AG09319 (cell line): ENCODE results near the gene HMOX2.

Experiments
- DNase-seq: peaks from one replicate; pipeline ENCODE4 v3.0.0-alpha.2; 2010; ENCODE audit warnings: low read depth; ENCODE audit errors: extremely low read depth
- CTCF ChIP-seq: IDR thresholded peaks from 2 replicates; pipeline ENCODE4 v1.5.1; 2011; ENCODE audit warnings: low read depth, mild to moderate bottlenecking, inconsistent platforms, low read length, moderate library complexity

Gene HMOX2

DNA sequence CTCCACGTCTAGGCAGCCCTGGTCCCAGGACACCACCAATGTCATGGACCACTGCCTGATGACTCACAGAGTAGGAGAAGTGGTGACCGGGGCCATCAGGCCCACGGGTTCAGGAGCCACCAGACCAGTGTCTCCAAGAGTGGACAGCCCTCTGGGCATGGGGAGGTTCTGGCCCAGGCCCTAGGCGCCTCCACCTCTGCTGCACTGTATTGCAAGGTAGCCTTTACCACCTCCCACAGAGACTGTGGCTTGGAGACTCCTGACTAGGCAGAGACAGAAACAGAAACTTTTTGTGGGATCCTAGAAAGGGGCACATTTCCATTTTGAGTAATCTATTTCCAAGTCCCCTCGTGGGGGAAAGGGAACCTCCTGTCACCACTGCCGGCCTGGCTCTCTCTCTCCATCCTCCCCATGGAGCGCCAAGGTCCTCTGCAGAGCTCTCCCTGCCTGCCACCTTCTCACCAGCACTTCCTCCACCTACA, 59.5 kb downstream of the HMOX2 start:
- TF ChIP-seq CTCF, result no peak
- no peak for DNase-seq

- DNase-seq, result no peak
- TF ChIP-seq CTCF, result no peak
Measured at GRCh38 chr16:4536391-4537106, 60.4 kb downstream of the HMOX2 start.

- DNase-seq, result no peak
- no peak for TF ChIP-seq CTCF
Measured at GRCh38 chr16:4537376-4538343, 61.5 kb downstream of the HMOX2 start.

- DNase-seq, result peak; percentile 81
- TF ChIP-seq CTCF, result no peak
Measured at GRCh38 chr16:4538350-4539235, 62.4 kb downstream of the HMOX2 start, which contains the start of gene CDIP1. TSS of gene CDIP1 (minus strand) at chr16:4538773. CDS start at chr16:4514130, 24,643 bp downstream.

DNA sequence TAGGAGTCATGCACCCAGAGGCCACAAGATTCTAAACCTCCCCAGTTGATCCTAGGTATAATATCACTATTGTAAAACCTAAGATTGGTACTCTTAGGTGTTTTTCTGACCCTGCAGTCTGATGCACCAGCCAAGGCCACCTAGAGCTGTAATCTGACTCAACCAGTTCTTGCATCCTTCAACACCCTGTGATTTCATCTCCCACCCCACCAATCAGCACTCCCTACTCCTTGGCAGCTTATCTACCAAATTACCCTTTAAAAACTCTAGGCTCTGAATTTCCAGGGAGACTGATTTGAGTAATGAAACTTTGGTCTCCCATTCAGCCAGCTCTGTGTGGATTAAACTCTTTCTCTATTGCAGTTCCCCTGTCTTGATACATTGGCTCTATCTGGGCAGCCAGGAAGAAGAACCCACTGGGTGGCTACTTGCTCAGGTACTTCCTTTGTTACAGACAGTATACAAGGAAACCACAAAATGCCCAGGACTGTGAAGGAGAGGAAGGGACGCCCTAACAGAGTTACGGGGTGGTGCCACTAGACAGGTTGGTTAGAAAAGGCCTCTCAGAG, 63.6 kb downstream of the HMOX2 start:
- no peak for TF ChIP-seq CTCF
- DNase-seq, result no peak

DNA sequence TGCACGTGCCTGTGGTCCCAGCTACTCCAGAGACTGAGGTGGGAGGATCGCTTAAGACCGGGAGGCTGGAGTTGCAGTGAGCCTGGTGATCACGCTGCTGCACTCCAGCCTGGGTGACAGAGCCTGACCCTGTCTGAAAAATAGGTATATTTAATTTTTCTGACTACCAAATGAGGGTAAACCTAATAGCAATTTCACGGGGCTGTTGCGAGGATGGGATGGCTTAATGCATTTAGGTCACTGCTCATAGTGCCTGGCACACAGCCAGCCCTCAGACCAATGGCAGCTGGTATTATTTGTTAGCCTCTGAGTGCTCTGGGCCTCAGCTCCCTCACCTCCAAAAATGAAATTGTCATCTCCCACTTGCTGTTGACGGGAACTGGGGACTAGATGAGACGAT, 68.3 kb downstream of the HMOX2 start:
- DNase-seq, result no peak
- no peak for TF ChIP-seq CTCF
